IMR-90 (cell line): Measurements from ENCODE around the gene CHN1. TPM values are rescaled to one million over a fixed set of nuclear protein-coding genes. Genes with fewer than 3 reads are reported as not detected.
A peak's percentile ranks its signal among the peaks of the same experiment; 100 is the strongest.

Source experiments
- ATAC-seq: fragments of 200-7000 bp; cut with Tn5 transposase; 2 replicates; pipeline ENCODE4 v1.9.1; 2020; ENCODE audit warnings: low read depth, mild to moderate bottlenecking, moderate library complexity
- BruUV-seq: library from RNA; stranded (reverse); fragments of 400-500 nt; replicated peaks from 2 replicates; lab custom pipeline; 2021; lab: Mats Ljungman, UMichigan
- CTCF ChIA-PET: fragments of 300-600 bp; formaldehyde crosslinking; extraction: SDS; loops from one replicate; lab custom pipeline; 2021; ENCODE audit warnings: antibody characterized with exemption; lab: Yijun Ruan, JAX
- POLR2A ChIA-PET: fragments of 300-600 bp; sonication (Branson Sonifier 250); formaldehyde crosslinking; loops from one replicate; lab custom pipeline; 2022; ENCODE audit warnings: antibody characterized with exemption; ENCODE audit not compliant: unreplicated experiment; lab: Charles Lee
- DNase-seq: peaks from one replicate; pipeline ENCODE4 v3.0.0; 2013
- H2AFZ ChIP-seq: replicated peaks from 2 replicates; pipeline ENCODE3; 2013; ENCODE audit warnings: low read length, mild to moderate bottlenecking; ENCODE audit not compliant: poor library complexity
- H2AK5ac ChIP-seq: 2 replicates; pipeline ENCODE4 v1.6.1; 2013; ENCODE audit warnings: low read depth, low read length, inconsistent platforms
- H2AK9ac ChIP-seq: replicated peaks from 2 replicates; pipeline ENCODE3; 2013; ENCODE audit warnings: mild to moderate bottlenecking, low read depth, low read length, moderate library complexity; ENCODE audit not compliant: poor library complexity
- H2BK120ac ChIP-seq: 2 replicates; pipeline ENCODE4 v1.6.1; 2013; ENCODE audit warnings: low read depth, low read length, inconsistent platforms
- H2BK15ac ChIP-seq: 3 replicates; pipeline ENCODE4 v1.6.1; 2013; ENCODE audit warnings: low read depth, low read length, inconsistent platforms
- H2BK20ac ChIP-seq: 2 replicates; pipeline ENCODE4 v1.6.1; 2013; ENCODE audit warnings: low read depth, mild to moderate bottlenecking, inconsistent platforms, low read length, moderate library complexity
- H2BK5ac ChIP-seq: 2 replicates; pipeline ENCODE4 v1.6.1; 2013; ENCODE audit warnings: mild to moderate bottlenecking, low read depth, low read length, inconsistent platforms; ENCODE audit not compliant: poor library complexity, severe bottlenecking
- H3K14ac ChIP-seq: replicated peaks from 2 replicates; pipeline ENCODE4 v1.6.1; 2013; ENCODE audit warnings: low read depth, low read length, inconsistent platforms
- H3K18ac ChIP-seq: 2 replicates; pipeline ENCODE4 v1.6.1; 2013; ENCODE audit warnings: low read depth, low read length, control low read depth
- H3K23ac ChIP-seq: 2 replicates; pipeline ENCODE4 v1.6.1; 2013; ENCODE audit warnings: low read depth, low read length, inconsistent platforms
- H3K27ac ChIP-seq: 2 replicates; pipeline ENCODE4 v1.5.1; 2013; ENCODE audit warnings: mild to moderate bottlenecking, control low read depth, low read length; ENCODE audit not compliant: insufficient read depth
- H3K27me3 ChIP-seq: 2 replicates; pipeline ENCODE4 v1.6.1; 2013; ENCODE audit warnings: low read length; ENCODE audit not compliant: control insufficient read depth, insufficient read depth
- H3K36me3 ChIP-seq: 2 replicates; pipeline ENCODE4 v1.6.1; 2013; ENCODE audit warnings: low read length, mixed read lengths; ENCODE audit not compliant: control insufficient read depth, insufficient read depth
- H3K4ac ChIP-seq: 2 replicates; pipeline ENCODE4 v1.6.1; 2013; ENCODE audit warnings: low read depth, low read length, inconsistent platforms
- H3K4me1 ChIP-seq: 2 replicates; pipeline ENCODE4 v1.6.1; 2013; ENCODE audit warnings: low read length, mixed read lengths; ENCODE audit not compliant: control insufficient read depth, insufficient read depth
- H3K4me2 ChIP-seq: 2 replicates; pipeline ENCODE4 v1.6.1; 2013; ENCODE audit warnings: low read depth, mild to moderate bottlenecking, control low read depth, low read length, moderate library complexity
- H3K4me3 ChIP-seq: 2 replicates; pipeline ENCODE4 v1.5.1; 2013; ENCODE audit warnings: low read depth, mild to moderate bottlenecking, control low read depth, low read length, moderate library complexity; ENCODE audit not compliant: insufficient read depth
- H3K56ac ChIP-seq: 2 replicates; pipeline ENCODE4 v1.6.1; 2013; ENCODE audit warnings: low read length, inconsistent platforms; ENCODE audit not compliant: insufficient read depth; ENCODE audit errors: extremely low read depth
- H3K79me1 ChIP-seq, 2 experiments: 2 replicates each; pipeline ENCODE4 v1.6.1; 2013; ENCODE audit warnings: low read length in 2 of 2, inconsistent platforms in 1 of 2, low read depth in 1 of 2
- H3K9ac ChIP-seq: 2 replicates; pipeline ENCODE4 v1.6.1; 2013; ENCODE audit warnings: low read depth, low read length, control low read depth
- H3K9me1 ChIP-seq: 2 replicates; pipeline ENCODE4 v1.6.1; 2013; ENCODE audit warnings: low read length, inconsistent platforms; ENCODE audit not compliant: insufficient read depth
- H3K9me3 ChIP-seq: 2 replicates; pipeline ENCODE4 v1.6.1; 2013; ENCODE audit warnings: low read length; ENCODE audit not compliant: control insufficient read depth, insufficient read depth
- H4K20me1 ChIP-seq: 2 replicates; pipeline ENCODE4 v1.6.1; 2013; ENCODE audit warnings: low read length, inconsistent platforms; ENCODE audit not compliant: insufficient read depth
- H4K5ac ChIP-seq: 2 replicates; pipeline ENCODE4 v1.6.1; 2013; ENCODE audit warnings: mild to moderate bottlenecking, low read depth, low read length, control low read depth
- H4K8ac ChIP-seq, 2 experiments: 2 replicates each; pipeline ENCODE4 v1.6.1; 2013; ENCODE audit warnings: low read depth in 2 of 2, low read length in 2 of 2, control low read depth in 1 of 2, inconsistent platforms in 1 of 2
- H4K91ac ChIP-seq: 2 replicates; pipeline ENCODE4 v1.6.1; 2013; ENCODE audit warnings: low read depth, low read length, inconsistent platforms; ENCODE audit not compliant: insufficient read depth
- NFE2L2 ChIP-seq: fragments of 150-350 bp; IDR thresholded peaks from 2 replicates; pipeline ENCODE4 v1.6.1; 2016; ENCODE audit warnings: low read depth, mild to moderate bottlenecking, low read length
- WGBS, 2 experiments: methylation state at CpG; one replicate each; pipeline versions ENCODE4 v1.1.5 to v1.1.7; 2013; ENCODE audit warnings: missing lambda C conversion rate in 2 of 2; ENCODE audit not compliant: insufficient read length in 1 of 2; ENCODE audit errors: extremely low coverage in 2 of 2; 5-methylcytosine and 5-hydroxymethylcytosine counted together
- dilution Hi-C: fragments of 300-500 bp; cut with HindIII; formaldehyde crosslinking; loops from one replicate; pipeline ENCODE4 v1.14.3; 2018; ENCODE audit warnings: low sequenced_read_pairs; ENCODE audit not compliant: unreplicated experiment
- in situ Hi-C: fragments of 300-500 bp; cut with MboI; formaldehyde crosslinking; loops from 3 replicates; pipeline ENCODE4 v1.14.3; 2019; ENCODE audit warnings: low sequenced_read_pairs, inconsistent platforms, mixed read lengths
- intact Hi-C: fragments of 100-400 bp; cut with micrococcal nuclease; formaldehyde crosslinking; loops from 2 replicates; pipeline ENCODE4 v1.10.0; 2022
- polyA plus RNA-seq, 3 experiments: library from polyadenylated mRNA; depleted of rRNA; stranded (reverse); fragments of >200 nt; gene quantifications; 2 replicates each; pipeline ENCODE4 v1.2.3, GENCODE V29; 2012; ENCODE audit warnings: low replicate concordance in 1 of 3
- total RNA-seq: library from RNA; depleted of rRNA; stranded (reverse); fragments of >200 nt; gene quantifications from 2 replicates; pipeline ENCODE4 v1.2.3, GENCODE V29; 2012

CHN1 gene
- total and polyA plus RNA-seq, 2 of the 4 experiments (the other 2 are of a cell fraction), result 58.4 to 66.9 TPM

GRCh38 chr2:174931724-174932123 lies 73.5 kb downstream of the CHN1 start:
- Histone ChIP-seq H3K18ac (peak overlapping the region; percentile 61; the same call in 1 of the 2 replicates), H4K20me1 (no peaks in the 10 kb centered on the region), H3K27ac (no peak overlapping the region), H3K4me1 (peaks cover 9% of the 10 kb centered on the region), H3K79me1 (no peaks in the 10 kb centered on the region), H2BK15ac (peak overlapping the region; percentile 27; the same call in 1 of the 3 replicates), H4K5ac (peak overlapping the region; percentile 40; the same call in 1 of the 2 replicates), H3K23ac (no peak overlapping the region; the same call in 1 of the 2 replicates), H3K36me3 (no peaks in the 10 kb centered on the region), H3K9me1 (no peaks in the 10 kb centered on the region), H3K4me3 (no peak overlapping the region), H3K4me2 (no peak overlapping the region; the same call in 1 of the 2 replicates), H3K9ac (no peak overlapping the region), H2BK5ac (peak overlapping the region; percentile 87), H3K27me3 (no peaks in the 10 kb centered on the region), H2AFZ (peak overlapping the region; percentile 59), H2AK9ac (peak overlapping the region; percentile 17), H3K56ac (no peak overlapping the region), H2BK20ac (peak overlapping the region; percentile 41; the same call in 1 of the 2 replicates), H3K9me3 (no peaks in the 10 kb centered on the region; the same call in 1 of the 2 replicates), H2AK5ac (no peak overlapping the region), H4K91ac (peak overlapping the region; percentile 59; the same call in 1 of the 2 replicates), H3K4ac (peak overlapping the region; percentile 9), H2BK120ac (peak overlapping the region; percentile 65; the same call in 1 of the 2 replicates), H3K14ac (peak overlapping the region; percentile 73), H4K8ac (peak overlapping the region in 1 of 2 experiments; percentile 75; a peak in 2 of 4 replicates)
- 38% methylated on average over 3 of the region's 3 CpGs; no CpG with 5 or more reads in 1 of the 2 experiments for WGBS, 2 experiments
- ChIA-PET POLR2A (no interaction called here), CTCF (no interaction called here)
- intact Hi-C loops (no loop called here), in situ Hi-C loops (no loop called here), dilution Hi-C loops (no loop called here)
- no TSS peak for BruUV-seq
- ATAC-seq, result peak; percentile 84
- TF ChIP-seq NFE2L2, result no peak
- peak; percentile 90 for DNase-seq
